GM21390 (cell line): Measurements from ENCODE around the gene PIRT.

Source experiments
- ATAC-seq: cut with Tn5 transposase; IDR thresholded peaks from one replicate; pipeline ENCODE4 v1.9.1; 2021; ENCODE audit not compliant: unreplicated experiment

Gene PIRT

GRCh38 chr17:10790491-10791401 lies 47.1 kb downstream of the PIRT start:
- ATAC-seq, result no peak

DNA sequence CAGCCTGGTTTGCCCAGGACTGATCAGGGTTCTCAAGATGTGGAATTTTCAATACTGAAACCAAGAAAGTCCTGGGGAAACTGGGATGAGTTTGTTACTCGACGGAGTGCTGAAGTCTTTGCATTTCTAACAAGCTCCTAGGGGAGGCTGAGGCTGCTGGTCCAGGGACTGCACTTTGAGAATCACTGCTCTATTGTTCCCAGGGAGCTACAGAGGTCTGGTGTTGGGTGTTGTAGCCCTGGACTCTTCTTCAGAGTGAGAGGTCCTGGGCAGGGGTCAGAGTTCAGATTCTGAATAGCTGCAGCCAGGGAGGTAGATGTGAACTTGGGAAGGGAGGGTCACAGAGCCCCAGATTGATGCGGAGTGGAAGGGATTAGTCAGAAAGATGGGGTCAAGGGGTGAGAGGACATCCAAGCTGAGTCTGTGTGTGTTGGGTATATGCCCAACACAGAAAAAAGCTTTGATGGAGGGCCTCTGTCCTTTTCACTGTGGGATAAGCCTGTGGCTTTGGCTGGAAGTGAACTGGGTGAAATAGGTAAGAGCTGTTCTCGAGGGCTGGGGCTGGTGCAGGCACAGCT lies 48.1 kb downstream of the PIRT start:
- no peak for ATAC-seq

GRCh38 chr17:10787306-10788045 lies 50.4 kb downstream of the PIRT start:
- no peak for ATAC-seq

- ATAC-seq, result no peak
Measured at GRCh38 chr17:10785295-10785694, 52.6 kb downstream of the PIRT start.

DNA sequence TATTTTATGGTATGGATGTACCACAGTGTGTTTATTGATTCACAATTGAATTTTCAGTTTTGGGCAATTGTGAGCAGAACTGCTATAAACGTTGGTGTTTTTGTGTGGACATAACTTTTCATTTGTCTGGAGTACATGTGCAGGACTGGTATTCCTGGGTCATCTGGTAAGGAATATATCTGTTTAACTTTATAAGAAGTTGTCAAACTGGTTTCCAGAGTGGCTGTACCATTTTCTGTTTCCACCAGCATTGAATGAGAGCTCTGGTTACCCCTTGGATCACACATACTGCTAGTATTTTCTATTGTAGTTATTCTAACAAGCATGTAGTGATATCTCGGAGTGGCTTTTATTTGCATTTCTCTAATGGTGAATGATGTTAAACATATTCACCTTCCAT lies 58.3 kb downstream of the PIRT start:
- no peak for ATAC-seq

GRCh38 chr17:10777890-10778289 lies 60.0 kb downstream of the PIRT start:
- ATAC-seq, result no peak

- ATAC-seq, result no peak
Measured at GRCh38 chr17:10777131-10777807, 60.6 kb downstream of the PIRT start.

- no peak for ATAC-seq
Measured at GRCh38 chr17:10776381-10776780, 61.5 kb downstream of the PIRT start.

DNA sequence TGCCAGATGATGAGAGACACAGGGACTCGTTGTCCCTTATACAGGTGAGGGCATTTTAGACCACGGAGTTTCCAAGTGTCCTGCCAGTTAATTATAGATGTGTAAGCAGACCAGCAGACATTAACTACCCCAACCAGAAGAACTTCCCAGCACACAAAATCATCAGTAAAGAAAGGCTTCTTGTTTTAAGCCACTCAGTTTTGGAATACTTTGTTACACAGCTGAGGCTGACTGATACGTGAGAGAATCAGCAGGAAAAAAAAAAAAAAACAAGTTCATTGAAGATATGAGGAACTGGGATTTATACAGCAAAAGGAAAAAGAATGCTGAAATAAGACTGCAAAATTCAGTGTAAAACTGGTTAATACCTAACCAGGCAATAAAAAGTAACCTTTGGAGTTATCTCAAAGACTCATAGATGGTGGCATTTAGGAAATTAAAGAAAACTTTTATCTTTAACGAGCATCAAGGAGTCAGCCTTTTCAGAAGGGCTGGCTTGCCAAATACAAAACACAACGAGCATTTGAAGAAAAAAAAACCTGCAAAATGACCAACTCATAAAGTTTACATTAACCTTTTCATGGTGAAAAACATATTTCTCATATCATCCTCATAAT lies 62.0 kb downstream of the PIRT start:
- no peak for ATAC-seq

DNA sequence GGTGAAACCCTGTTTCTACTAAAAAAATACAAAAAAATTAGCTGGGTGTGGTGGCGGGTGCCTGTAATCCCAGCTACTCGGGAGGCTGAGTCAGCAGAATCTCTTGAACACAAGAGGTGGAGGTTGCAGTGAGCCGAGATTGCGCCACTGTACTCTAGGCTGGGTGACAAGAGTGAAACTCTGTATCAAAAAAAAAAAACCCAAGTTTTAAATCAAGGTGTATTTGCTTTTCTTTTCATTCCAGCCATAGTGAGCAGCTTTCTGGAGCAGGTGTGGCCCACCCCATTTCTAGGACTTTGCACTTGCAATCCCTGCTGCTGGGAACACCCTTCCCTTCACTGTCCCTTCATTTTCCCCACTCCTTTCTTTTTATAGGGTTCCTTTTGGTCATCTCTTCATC lies 62.8 kb downstream of the PIRT start:
- ATAC-seq, result no peak

DNA sequence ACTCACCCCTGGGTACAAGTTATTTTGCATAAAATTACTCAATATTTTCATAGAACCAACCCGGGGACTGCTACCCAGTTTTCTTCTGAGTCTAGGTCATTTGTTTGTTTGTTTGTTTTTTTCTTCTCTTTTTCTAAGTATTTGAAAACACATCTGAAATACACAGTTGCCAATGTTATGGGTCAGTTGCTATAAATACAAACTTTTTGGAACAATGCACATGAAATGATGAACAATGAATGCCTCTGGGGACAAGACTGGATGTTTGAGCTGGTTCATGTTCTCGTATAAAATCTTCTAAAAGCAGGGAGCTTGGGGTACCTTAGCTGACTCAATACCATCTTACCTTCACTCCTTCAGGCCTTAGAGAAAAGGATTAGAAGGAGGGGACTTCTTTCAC lies 64.5 kb downstream of the PIRT start:
- ATAC-seq, result no peak
